ENCODE measurements around the gene TIMM29.

DNA sequence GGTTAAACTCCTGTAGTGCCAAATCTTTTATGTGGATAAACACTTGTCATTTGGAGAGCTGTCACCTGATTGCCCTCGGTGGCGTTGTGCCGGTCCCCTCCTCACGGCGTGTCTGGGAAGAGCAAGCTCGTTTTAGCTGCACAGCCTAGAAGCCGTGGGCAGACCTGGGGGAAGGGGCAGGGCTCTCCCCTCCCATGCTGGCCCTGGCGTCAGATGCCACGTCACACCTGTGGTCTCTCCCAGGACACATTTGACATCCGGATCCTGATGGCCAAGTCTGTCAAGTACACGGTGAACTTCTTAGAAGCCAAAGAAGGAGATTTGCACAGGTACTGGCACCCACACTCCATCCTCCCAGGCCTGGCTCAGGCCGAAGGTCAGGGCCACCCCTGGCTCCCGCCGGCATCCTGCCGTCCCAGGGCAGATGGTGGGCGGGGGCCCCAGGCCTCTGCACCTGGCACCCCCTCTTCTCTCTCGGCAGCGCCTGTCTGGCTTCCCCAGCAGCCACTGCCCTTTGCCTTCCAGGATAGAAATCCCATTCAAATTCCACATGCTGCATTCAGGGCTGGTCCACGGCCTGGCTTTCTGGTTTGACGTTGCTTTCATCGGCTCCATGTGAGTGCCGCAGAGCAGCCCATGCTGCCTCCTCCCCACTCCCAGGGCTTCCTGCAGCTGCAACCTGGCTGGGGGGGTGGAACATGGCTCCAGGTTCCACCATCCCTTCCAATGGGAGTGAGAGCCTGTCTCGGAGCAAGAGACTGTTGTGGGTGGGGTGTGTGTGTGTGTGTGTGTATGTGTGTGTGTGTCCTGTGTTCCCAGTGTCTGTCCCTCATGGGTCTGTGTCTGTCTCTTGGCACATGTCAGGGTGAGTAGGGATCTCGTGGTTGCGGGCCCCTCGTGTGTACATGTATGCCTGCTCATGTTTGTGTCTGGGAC is 9.0 kb upstream of the TIMM29 start:
- TF ChIP-seq MXI1 (conservative IDR thresholded peaks at IDR 0.05; ENCODE audit: poor library complexity, severe bottlenecking) (no peak), EZH2 (IDR thresholded peaks at IDR 0.05; ENCODE audit: borderline replicate concordance, insufficient read depth, low read length, poor library complexity, severe bottlenecking) (no peak), RAD21 (conservative IDR thresholded peaks at IDR 0.05) (no peak), EP300 (conservative IDR thresholded peaks at IDR 0.05; ENCODE audit: poor library complexity, severe bottlenecking) (no peak), POLR2AphosphoS5 (IDR thresholded peaks at IDR 0.05) (no peak)
- TF ChIP-seq, protein P1, sequence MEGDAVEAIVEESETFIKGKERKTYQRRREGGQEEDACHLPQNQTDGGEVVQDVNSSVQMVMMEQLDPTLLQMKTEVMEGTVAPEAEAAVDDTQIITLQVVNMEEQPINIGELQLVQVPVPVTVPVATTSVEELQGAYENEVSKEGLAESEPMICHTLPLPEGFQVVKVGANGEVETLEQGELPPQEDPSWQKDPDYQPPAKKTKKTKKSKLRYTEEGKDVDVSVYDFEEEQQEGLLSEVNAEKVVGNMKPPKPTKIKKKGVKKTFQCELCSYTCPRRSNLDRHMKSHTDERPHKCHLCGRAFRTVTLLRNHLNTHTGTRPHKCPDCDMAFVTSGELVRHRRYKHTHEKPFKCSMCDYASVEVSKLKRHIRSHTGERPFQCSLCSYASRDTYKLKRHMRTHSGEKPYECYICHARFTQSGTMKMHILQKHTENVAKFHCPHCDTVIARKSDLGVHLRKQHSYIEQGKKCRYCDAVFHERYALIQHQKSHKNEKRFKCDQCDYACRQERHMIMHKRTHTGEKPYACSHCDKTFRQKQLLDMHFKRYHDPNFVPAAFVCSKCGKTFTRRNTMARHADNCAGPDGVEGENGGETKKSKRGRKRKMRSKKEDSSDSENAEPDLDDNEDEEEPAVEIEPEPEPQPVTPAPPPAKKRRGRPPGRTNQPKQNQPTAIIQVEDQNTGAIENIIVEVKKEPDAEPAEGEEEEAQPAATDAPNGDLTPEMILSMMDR (IDR thresholded peaks at IDR 0.05; ENCODE audit: poor library complexity, severe bottlenecking): no peak
- TF ChIP-seq, protein P2, sequence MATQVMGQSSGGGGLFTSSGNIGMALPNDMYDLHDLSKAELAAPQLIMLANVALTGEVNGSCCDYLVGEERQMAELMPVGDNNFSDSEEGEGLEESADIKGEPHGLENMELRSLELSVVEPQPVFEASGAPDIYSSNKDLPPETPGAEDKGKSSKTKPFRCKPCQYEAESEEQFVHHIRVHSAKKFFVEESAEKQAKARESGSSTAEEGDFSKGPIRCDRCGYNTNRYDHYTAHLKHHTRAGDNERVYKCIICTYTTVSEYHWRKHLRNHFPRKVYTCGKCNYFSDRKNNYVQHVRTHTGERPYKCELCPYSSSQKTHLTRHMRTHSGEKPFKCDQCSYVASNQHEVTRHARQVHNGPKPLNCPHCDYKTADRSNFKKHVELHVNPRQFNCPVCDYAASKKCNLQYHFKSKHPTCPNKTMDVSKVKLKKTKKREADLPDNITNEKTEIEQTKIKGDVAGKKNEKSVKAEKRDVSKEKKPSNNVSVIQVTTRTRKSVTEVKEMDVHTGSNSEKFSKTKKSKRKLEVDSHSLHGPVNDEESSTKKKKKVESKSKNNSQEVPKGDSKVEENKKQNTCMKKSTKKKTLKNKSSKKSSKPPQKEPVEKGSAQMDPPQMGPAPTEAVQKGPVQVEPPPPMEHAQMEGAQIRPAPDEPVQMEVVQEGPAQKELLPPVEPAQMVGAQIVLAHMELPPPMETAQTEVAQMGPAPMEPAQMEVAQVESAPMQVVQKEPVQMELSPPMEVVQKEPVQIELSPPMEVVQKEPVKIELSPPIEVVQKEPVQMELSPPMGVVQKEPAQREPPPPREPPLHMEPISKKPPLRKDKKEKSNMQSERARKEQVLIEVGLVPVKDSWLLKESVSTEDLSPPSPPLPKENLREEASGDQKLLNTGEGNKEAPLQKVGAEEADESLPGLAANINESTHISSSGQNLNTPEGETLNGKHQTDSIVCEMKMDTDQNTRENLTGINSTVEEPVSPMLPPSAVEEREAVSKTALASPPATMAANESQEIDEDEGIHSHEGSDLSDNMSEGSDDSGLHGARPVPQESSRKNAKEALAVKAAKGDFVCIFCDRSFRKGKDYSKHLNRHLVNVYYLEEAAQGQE (IDR thresholded peaks at IDR 0.05; ENCODE audit: borderline replicate concordance): no peak

Data from neural cell (in vitro differentiated cells).